ENCODE results near the gene PXDN.
"Not testable (repeated sequence)": the region's sequence is repeated elsewhere in the genome, so short reads cannot be mapped to it uniquely, and the experiment has no call there.

The PXDN gene

DNA sequence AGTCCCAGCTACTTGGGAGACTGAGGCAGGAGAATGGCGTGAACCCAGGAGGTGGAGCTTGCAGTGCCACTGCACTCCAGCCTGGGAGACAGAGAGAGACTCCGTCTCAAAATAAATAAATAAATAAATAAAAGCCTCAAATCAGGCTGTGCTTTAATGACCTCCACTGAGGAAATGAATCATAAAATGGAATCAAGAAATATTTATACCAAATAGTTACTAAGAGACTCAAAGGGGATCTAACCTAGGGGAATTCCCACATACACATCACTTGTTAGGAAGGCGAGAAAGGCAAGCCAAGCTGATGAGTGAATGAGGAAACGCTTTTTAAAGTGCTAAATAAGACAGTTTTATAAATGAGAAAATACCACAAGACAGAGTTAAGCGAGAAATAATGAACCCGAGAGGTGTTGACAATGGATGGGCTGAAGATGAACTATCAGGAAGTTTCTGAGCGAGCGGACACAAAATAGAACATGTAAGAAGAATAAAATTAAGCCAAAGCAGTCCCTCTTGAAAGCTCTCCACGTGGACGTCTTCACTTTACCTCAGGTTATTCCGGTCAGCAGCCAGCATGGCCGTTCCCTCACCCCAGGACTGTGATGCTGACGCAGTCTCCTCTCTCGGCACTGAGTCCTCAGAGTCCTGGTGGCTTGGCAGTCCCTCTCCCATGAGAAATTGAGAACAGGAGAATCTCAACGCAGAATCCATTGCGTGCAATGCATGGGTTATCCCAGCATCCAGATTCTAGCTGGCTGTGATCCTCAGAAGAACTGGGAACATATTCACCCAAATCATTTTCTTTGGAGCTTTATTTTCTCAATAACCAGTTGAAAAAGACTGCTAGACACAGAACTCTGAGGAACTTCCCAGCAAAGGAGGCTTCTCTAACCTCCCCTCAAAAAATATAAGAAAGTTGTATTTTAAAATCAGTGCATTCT lies 22.3 kb downstream of the PXDN start:
- DNase-seq: no peak

DNA sequence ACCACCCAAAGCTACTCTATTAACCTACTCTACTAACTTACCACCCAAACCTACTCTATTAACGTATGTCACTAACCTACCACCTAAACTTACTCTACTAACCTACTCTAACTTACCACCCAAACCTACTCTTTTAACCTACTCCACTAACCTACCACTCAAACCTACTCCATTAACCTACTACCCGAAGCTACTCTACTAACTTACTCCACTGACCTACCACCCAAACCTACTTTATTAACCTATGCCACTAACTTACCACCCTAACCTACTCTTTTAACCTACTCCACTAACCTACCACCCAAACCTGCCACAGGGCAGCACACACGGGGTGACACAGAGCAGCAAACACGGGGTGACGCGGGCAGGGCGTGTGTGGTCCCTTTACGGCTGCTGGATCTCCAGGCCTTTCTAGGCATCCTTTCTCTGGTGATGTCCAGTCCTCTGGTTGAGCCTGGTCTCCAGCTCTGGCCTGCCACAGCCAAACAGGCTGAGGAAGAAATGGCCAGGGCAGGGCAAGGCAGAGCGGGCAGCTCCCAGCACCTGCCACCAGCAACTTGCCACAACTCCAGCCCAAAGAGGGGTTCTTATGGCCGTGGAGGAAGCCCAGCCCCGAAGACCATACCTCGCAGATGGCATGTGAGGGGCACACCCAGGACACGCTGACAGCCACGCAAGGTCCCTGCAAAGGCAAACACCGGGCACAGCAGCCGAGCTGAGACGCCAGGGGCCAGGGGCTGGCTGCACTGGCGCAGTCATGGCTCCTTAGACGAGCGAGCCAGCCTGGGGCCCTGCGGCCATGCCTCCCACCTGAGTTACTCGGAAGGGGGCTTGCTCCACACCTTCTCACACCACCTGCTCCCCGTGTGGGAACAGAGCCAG lies 25.7 kb downstream of the PXDN start:
- no peak for DNase-seq

DNA sequence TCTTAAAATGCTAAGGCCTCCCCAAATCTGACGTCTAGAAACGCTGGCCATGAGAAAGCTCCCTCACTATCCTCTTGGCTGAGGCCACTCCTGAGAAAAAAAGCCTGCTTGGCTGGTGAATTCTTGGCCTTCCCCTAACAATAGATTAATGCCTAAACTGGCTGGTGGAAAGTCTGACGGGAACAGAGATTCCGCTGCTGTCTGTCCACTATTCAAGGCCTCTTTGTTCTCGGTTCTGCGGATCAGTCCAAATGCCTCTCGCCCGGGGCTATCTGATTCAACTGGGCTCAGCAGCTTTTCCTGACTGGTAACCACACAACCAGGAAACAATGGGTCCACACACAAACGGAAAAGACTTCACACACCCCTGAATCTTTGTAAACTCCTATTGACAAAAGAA lies 27.2 kb downstream of the PXDN start:
- DNase-seq: no peak

DNA sequence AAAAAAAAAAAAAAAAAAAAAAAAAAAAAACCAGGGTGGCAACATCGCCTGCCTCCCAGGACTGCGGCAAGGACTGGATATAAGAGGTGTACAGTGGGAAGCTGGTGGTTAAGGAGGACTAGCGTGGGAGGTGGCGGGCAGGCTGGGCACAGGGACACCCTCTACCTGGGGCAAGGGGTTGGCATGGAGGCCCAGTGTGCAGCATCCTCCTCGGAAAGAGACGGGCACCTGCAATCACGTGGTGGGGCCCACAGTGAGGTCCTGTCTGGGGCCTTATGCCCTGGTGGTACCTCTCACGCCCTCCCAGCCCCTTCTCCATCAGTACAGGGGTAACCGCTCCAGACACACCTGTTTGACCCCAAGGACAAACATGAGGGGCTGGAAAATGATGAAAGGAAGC lies 27.9 kb downstream of the PXDN start:
- no peak for DNase-seq

DNA sequence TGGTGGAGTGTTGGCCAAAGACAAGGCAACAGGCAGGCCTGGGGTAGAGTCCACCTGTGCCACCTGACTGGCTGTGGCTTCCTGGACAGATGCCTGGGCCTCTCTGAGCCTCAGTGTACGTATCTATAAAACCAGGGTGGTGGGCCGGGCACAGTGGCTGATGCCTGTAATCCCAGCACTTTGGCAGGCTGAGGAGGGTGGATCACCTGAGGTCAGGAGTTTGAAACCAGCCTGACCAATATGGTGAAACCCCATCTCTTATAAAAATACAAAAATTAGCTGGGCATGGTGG lies 28.4 kb downstream of the PXDN start:
- DNase-seq: not testable (repeated sequence)

DNA sequence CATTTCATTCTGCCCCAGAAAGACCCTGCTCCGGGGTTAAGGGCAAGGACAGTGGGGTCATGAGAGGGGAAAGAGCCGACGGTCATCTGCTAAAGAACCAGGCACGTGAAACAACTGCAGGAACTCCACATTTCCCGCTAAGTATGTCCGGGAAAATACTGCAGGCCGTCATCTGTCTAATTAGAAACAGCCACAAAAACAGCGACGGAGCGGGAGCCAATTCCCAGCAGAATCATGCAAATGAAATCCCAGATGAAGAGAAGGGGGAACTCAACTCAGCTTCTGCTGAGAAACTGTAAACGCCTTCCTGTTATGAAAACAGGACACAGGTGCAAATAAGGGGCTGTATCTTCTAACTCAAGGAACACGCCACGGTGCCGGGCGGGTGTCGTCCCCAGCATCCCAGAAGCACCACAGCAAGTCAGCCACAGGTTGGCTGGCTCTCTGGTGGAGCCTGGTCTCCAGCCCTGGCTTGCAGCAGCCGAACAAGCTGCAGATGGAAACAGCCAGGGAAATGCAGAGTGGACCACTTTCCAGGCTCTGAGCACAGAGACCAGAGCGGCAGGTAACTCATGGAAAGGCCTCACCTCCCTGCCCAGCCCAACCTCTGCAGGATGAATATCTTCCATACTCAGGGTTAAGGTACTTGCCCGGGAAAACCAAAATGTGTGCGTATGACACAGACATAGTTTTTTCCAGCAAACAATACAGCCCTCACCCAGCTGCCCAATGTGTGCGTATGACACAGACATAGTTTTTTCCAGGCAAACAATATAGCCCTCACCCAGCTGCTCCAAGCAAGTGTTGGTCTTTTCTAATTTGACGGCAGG lies 28.9 kb downstream of the PXDN start:
- no peak for DNase-seq

DNA sequence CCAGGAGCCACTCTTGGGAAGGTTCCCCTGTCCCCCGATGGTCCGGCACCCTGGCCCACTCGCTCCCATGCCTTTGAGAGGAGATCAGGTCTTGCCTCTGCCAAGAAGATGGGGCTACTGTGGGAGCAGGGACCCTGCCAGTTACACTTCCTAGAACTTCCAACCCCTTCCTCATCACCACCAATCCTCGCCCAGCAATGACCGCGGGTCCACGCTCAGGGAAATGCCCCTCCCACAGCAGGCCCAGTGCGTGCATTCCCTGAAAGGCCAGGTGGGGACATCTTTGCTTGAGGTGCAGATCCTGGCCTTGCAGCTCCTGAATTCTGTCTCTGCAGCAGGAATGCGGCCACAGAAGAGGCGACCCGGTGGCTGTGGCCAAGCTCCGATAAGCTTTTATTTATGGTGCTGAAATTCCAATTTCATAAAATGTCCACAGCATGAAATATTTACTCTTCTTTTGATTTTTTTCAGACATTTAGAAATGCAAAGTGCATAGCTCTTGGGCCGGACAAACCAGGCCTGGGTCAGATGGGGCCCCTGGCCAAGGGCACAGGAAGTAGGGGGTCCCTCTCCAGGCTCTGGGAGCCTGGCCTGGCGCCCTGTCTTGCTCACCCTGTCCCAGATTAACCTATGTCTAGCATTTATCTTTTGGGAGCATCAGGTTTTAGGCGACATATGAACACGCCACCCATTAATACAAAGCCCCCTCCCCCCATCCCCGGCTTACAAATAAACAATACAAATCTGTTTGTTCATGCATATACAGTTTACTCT lies 29.8 kb downstream of the PXDN start:
- DNase-seq: no peak

DNA sequence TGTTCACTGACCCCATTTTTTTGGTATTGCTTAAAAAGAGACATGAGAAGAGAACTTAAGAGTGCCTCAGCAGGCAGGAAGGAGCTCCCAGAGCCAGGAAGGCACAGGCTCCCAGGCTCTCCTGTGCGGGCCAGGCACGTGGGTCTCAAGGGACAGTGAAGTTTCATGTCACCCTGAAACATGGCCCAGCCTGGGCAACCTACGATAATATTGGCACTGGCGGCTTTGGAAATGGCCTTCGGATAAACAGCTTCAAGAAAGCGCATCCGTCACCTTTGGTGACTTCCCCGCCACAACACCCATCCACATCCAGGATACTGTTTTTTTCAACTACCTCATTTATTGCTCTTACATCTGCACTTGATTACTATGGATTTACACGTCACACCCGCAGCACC lies 30.5 kb downstream of the PXDN start:
- DNase-seq: no peak

DNA sequence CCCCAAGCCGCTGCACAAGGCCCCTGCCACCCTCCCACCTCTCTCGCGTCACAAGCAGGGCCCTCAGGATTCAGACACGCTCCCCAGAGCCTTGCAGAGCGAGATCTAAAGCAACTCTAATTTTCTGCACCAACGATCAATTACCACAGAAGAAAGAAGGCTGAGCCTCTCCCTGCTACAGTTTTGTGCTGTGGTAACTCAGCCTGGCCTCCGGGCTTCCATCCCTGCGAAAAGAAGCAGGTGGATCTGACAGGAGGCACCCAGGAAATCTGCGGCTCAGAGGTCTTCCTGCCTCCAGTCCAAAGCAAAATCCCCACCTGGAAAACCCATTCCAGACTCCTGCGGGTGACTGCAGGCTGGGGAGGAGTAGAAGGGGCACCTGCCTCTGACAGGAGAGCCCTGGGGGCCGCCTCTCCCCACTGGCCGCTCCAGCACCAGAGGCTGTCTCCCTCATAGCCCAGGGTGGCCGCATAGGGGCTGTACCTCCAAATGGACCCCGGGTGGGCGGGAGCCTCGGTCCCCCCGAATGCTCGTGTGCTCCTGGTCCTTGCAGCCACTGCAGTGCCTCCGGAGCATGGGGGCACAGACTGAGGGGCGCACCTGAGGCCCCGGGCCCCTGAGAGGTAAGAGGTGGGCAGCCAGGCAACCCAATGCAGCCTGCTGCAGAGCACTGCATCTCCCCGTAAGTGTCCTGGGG lies 31.0 kb downstream of the PXDN start:
- DNase-seq: no peak

DNA sequence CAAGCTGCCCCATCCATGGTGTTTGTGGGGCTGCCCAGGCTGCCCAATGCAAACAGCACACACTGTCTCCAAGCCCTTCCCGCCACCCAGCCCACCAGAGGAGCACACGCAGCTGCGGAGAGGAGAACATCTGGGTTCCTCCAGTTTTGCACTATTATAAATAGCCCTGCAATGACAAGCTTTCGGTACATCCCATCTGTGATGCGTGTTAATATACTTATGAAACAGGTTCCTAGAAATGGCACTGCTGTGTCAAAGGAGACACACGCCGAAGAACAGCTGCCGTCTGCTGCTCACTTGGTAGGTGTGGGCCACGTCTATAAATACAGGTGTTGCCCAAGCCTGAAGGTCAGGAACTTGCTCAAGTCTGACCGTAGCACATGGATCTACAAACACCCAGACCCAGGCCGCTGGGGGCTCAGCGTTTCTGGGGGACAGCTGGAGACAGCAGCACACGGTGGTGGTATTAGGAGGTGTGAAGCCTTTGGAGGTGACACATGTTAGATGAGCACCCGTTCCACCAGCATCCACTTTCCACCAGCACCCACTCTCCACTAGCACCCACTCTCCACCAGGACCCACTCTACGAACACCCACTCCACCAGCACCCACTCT lies 34.3 kb downstream of the PXDN start:
- DNase-seq: no peak

DNA sequence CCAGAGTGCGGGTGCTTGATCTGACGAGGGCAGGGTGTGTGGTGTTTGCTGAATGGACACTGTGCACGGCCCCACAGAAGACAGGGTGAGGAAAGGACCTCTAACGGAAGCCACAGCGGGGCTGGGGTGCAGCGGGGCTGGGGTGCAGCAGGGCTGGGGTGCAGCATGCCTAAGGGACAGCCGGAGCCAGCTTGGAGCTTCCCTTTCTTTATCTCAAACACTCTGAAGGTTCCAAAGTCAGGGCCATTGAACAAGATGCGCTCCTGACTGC lies 35.0 kb downstream of the PXDN start:
- no peak for DNase-seq

DNA sequence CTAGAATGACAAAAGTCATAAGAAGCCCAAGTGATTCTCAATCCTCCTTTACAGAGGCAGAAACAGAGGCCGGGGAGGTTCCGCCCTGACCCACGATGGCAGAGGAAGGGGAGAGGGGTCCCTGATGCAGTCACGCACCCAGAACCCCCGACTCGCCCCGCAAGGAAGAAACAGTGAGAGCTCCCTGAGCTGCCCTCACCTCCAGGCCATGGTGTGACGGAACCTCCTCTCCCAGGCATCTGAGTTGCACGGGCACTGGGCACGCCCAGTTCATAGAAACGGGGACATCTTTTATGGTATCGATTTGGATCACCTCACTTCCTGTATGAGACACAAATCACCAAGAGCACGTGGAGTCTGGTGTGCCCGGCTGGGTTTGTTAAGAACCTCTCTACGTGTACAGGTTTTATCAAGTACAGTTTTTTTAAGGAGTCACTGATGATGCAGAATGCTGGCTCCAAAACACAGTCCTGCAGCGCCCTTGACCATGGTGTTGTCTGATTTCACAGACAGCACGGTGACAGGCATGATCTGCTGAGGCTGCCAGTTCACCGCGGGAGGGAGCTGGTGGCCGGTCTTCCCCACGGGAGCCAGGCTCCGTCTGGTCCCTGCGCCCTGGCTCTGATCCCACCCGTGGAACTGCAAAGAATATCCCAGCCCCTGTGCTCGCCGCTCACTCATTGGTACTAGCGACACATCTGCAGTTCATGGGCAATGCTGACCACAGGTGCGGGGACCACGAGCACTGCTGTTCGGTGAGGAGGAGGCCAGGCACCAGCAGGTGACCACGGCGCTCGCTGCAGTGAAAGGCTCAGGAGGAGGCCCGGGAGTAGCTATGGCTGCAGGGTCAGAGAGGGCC lies 35.6 kb downstream of the PXDN start:
- DNase-seq: no peak

DNA sequence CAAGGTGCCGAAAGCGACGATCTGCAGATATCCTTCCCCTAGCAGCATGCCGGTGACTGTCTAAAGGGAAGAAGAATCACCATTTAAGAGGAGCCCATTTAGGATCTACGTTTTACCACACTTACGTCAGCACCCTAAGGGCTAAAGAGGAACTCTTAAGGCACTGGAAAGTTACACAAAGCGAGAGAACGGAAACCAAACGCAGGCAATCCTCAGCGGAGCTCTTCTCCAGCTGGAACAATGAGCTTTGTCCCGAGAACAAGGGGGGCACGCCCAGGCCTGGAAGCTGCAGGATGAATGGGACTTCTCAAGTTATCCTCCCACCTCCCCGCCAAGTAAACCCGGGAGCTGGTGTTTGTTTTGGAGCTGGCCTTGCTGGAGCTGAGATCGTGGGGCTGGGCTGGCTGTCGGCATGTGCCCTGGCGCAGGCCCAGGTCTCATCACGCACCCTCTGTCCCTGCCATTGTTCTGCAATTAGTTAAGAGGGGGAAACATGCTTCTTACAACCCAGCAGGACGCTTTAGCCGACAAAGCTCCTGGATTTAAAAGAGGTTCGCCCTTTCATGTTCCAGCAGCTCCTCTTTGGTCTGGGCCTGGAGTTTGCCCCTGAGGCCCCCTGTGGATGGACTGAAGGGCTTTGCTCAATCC lies 36.4 kb downstream of the PXDN start:
- DNase-seq: no peak

DNA sequence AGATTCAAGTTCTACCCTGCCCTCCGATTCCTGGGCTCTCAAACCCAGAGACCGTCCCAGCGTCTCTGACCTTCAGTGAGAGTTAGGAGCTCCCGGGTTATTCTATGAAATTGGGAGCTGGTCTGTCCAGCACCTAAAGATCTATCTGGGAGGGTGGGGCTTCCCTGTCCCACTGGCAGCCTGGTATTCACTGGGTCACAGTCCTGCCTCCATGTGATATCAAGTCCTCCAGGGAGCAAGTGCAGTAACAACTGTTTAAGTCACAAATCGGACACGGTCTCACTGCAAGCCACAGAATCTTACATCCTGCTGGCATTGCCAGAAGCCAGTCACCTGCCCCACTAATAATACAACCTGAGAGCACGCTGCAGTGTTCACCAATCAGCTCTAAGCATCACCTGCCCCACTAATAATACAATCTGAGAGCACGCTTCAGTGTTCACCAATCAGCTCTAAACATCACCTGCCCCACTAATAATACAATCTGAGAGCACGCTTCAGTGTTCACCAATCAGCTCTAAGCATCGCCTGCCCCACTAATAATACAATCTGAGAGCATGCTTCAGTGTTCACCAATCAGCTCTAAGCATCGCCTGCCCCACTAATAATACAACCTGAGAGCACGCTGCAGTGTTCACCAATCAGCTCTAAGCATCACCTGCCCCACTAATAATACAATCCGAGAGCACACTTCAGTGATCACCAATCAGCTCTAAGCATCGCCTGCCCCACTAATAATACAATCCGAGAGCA lies 38.0 kb downstream of the PXDN start:
- DNase-seq: not testable (repeated sequence)

DNA sequence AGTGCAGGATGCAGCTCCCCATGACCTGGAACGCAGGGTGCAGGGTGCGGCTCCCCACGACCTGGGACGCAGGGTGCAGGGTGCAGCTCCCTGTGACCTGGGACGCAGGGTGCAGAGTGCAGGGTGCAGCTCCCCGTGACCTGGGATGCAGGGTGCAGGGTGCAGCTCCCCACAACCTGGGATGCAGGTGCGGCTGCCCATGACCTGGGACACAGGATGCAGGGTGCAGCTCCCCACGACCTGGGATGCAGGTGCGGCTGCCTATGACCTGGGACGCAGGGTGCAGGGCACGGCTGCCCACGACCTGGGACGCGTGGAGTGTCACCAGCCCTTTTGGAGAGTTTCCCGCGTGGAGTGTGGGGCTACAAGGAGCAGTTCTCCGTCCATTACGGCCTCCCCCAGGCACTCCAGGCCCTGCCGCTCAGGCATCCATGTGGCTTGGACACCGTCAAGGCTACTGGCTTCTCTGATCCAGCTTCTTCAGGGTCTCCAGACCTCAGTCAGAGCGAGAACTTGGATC lies 38.7 kb downstream of the PXDN start:
- DNase-seq: no peak

DNA sequence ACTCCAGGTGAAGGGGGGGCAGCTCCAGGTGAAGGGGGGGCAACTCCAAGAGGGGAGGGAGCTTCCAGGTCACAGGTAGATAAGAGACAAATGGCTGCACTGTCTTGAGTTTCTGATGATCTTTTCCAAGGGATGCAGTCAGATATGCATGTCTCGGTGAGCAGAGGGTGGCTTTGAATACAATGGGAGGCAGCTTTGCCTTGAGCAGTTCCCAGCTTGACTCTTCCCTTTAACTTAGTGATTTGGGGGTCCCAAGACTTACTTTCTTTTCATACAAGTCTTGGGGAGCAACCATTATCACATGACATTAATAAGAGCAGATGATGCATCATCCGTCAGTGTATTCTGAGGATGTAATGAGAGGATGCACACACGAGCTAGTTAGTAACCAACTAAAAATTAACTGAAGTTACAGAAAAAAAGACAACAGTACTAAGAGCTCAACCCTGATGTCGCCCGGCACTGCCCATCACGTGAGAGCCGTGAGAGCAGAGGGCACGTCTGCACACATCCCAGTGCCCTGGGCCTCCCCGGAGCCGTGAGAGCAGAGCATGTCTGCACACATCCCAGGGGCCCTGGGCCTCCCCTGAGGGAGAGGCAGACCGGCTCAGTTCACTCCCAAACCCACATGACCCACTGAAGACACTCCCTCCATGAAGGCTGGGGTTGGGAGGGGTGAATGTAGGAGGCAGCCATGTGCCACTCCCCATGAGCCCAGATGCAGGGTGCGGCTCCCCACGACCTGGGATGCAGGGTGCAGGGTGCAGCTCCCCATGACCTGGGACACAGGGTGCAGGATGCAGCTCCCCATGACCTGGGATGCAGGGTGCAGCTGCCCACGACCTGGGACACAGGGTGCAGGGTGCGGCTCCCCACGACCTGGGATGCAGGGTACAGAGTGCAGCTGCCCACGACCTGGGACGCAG lies 39.4 kb downstream of the PXDN start:
- DNase-seq: no peak

DNA sequence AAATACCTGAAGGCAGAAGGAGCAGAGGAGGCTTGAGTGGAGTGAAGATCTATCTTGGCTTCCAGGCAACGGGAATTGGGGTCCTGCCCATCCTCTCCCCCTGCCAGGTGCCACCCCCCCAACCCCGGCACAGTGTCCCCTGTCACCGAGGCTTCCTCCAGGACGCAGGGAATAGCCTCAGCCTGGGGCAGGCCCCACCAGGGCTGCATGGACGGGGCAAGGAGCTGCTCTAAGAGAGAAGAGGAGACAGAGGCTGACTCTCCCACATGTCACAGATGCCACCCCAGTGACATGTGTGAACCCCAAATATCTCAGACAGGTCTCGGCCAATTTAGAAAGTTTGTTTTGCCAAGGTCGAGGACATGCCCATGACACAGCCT lies 42.1 kb downstream of the PXDN start:
- DNase-seq: no peak
